ENCODE data around the gene EFNA1.
A peak's percentile ranks its signal among the peaks of the same experiment; 100 is the strongest.
"Not testable (repeated sequence)": the region's sequence is repeated elsewhere in the genome, so short reads cannot be mapped to it uniquely, and the experiment has no call there.

The EFNA1 gene

GRCh38 chr1:155125511-155125945, 2.1 kb upstream of the EFNA1 start:
- no peak for DNase-seq

GRCh38 chr1:155125946-155126555, 1.6 kb upstream of the EFNA1 start:
- no peak for DNase-seq

- DNase-seq, result no peak
Observed at GRCh38 chr1:155126556-155127104, 1.0 kb upstream of the EFNA1 start.

GRCh38 chr1:155127967-155128754, 485 bp downstream of the EFNA1 start:
- DNase-seq, result no peak

- no peak for DNase-seq
Observed at GRCh38 chr1:155128755-155129473, 1.2 kb downstream of the EFNA1 start.

GRCh38 chr1:155130272-155131006, 2.8 kb downstream of the EFNA1 start:
- no peak for DNase-seq

GRCh38 chr1:155131285-155131684, 3.6 kb downstream of the EFNA1 start:
- no peak for DNase-seq

- DNase-seq, result no peak
Observed at GRCh38 chr1:155131856-155132255, 4.2 kb downstream of the EFNA1 start.

- no peak for DNase-seq
Observed at GRCh38 chr1:155133799-155134281, 6.2 kb downstream of the EFNA1 start.

- no peak for DNase-seq
Observed at GRCh38 chr1:155134322-155134721, 6.6 kb downstream of the EFNA1 start.

- no peak for DNase-seq
Observed at GRCh38 chr1:155134880-155135414, 7.3 kb downstream of the EFNA1 start.

GRCh38 chr1:155135415-155136028, 7.8 kb downstream of the EFNA1 start, which contains the start of gene SLC50A1:
SLC50A1 (plus strand) TSS chr1:155135852; CDS start chr1:155135912, 60 bp downstream.
- DNase-seq, result peak; percentile 71

- no peak for DNase-seq
Observed at GRCh38 chr1:155136748-155137147, 9.1 kb downstream of the EFNA1 start.

GRCh38 chr1:155137154-155137949, 9.7 kb downstream of the EFNA1 start:
- DNase-seq, result no peak

- DNase-seq, result peak; percentile 78
Observed at GRCh38 chr1:155139895-155140629, 12.4 kb downstream of the EFNA1 start, which contains the start of gene DPM3. DPM3 (minus strand) TSS chr1:155140531; CDS start chr1:155140240, 291 bp downstream.

GRCh38 chr1:155140630-155140953, 12.9 kb downstream of the EFNA1 start:
- DNase-seq, result no peak

- no peak for DNase-seq
Observed at GRCh38 chr1:155141749-155142148, 14.1 kb downstream of the EFNA1 start.

- no peak for DNase-seq
Observed at GRCh38 chr1:155145491-155145890, 17.8 kb downstream of the EFNA1 start.

GRCh38 chr1:155155996-155156643, 28.4 kb downstream of the EFNA1 start:
- not testable (repeated sequence) for DNase-seq

- DNase-seq, result no peak
Observed at GRCh38 chr1:155158991-155159390, 31.3 kb downstream of the EFNA1 start.

Data from DMS79 (cell line).